ENCODE measurements around the gene THRB. TPM values are rescaled to one million over a fixed set of nuclear protein-coding genes. Genes with fewer than 3 reads are reported as not detected.

The THRB gene
- total and polyA plus RNA-seq, 9 of the 15 experiments (the other 6 are each of a cell fraction or from before 2014, with no cell fraction given): 1.7 to 14.9 (median 6.9) TPM

DNA sequence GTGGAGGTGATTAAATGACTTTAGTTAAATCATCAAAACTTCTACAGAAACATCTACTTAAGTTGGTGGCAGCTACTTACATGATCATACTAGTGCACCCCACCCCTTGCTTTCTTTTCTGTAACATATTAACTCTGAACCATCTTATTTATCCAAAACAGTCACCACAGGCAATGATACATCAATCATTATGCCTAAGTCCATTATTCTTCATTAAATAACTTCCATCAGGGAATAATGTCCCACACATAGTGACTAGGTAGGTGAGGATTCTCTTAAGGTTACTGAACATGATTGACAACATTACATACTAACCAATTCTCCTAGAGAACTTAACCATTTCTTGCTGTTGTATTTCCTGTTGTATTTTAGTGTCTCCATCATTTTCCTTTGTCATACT lies 339.4 kb downstream of the THRB start:
- ChIA-PET POLR2A (interaction anchor here (0.6 to 1.5 kb wide), 2 partner anchors 17 to 1470 kb away, joined by 3 read pairs; no protein-coding TSS in a partner anchor), CTCF (ENCODE audit: low intra/inter-chr PET ratio) (no interaction called here)
- no peak for ATAC-seq
- TF ChIP-seq, protein P1, sequence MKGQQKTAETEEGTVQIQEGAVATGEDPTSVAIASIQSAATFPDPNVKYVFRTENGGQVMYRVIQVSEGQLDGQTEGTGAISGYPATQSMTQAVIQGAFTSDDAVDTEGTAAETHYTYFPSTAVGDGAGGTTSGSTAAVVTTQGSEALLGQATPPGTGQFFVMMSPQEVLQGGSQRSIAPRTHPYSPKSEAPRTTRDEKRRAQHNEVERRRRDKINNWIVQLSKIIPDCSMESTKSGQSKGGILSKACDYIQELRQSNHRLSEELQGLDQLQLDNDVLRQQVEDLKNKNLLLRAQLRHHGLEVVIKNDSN (CRISPR knock-in tag; IDR thresholded peaks at IDR 0.05): no peak
- TF ChIP-seq ELF2 (CRISPR knock-in tag; IDR thresholded peaks at IDR 0.05): no peak
- TF ChIP-seq CREBBP (IDR thresholded peaks at IDR 0.05; ENCODE audit: low read depth, low read length): no peak
- in situ Hi-C loops (cut with MboI): no loop called here
- no peak overlapping the region for H3K9ac ChIP-seq (ENCODE audit: insufficient read depth in 1 of 2, low read depth in 2 of 2, low read length in 2 of 2)
- no peak overlapping the region for H2AFZ ChIP-seq (ENCODE audit: low read depth, low read length)
- H3K9me3 ChIP-seq (replicated peaks; ENCODE audit: control insufficient read depth, insufficient read depth, low read depth, low read length): no peaks in the 10 kb centered on the region
- H3K27me3 ChIP-seq (ENCODE audit: control insufficient read depth in 2 of 2, insufficient read depth in 2 of 2, low read length in 2 of 2): no peaks in the 10 kb centered on the region
- H3K9me1 ChIP-seq (ENCODE audit: control insufficient read depth, insufficient read depth, low read length): no peaks in the 10 kb centered on the region
- no peak overlapping the region for H3K27ac ChIP-seq (ENCODE audit: extremely low read depth, low read depth, low read length)
- intact Hi-C loops (cut with micrococcal nuclease): no loop called here
- H3K4me3 ChIP-seq: no peak overlapping the region
- no peak for DNase-seq (ENCODE audit: extremely low read depth in 1 of 4, low spot score in 3 of 4)
- H3K4me1 ChIP-seq (replicated peaks in 1 of 2; ENCODE audit: control insufficient read depth in 2 of 2, insufficient read depth in 2 of 2, low read length in 2 of 2): peaks cover 0 to 13% of the 10 kb centered on the region in 2 experiments; a peak in 3 of 5 replicates
- BruUV-seq (replicated peaks): no TSS peak
- no peaks in the 10 kb centered on the region for H3K79me2 ChIP-seq (ENCODE audit: control insufficient read depth, insufficient read depth, low read length)
- FAIRE-seq: no peak
- H4K20me1 ChIP-seq (replicated peaks; ENCODE audit: control insufficient read depth, insufficient read depth, low read length): no peaks in the 10 kb centered on the region
- H3K4me2 ChIP-seq (ENCODE audit: insufficient read depth, low read length): no peak overlapping the region
- H3K36me3 ChIP-seq (ENCODE audit: control insufficient read depth, insufficient read depth, low read length): no peaks in the 10 kb centered on the region

DNA sequence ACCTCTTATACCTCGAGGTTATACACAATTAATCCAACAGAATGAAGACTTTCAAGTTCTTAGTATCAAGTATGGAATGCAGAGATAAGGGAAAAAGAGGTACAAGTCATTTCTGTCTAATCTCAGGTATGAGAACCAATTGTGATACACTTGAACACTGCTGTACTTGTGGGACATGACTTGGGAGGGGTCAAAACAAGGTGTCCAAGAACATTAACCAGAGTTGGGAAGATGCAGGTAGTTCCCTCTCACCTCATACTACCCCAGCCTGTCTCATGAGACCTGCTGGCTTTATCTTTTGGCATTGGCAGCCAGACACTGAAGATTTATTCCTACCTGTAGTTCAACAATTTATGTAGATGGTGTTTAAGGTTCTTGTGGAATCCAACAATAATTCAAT lies 339.9 kb downstream of the THRB start:
- no peaks in the 10 kb centered on the region for H3K27me3 ChIP-seq (ENCODE audit: control insufficient read depth in 2 of 2, insufficient read depth in 2 of 2, low read length in 2 of 2)
- no TSS peak for BruUV-seq (replicated peaks)
- H3K9ac ChIP-seq (ENCODE audit: insufficient read depth in 1 of 2, low read depth in 2 of 2, low read length in 2 of 2): no peak overlapping the region
- intact Hi-C loops (cut with micrococcal nuclease): no loop called here
- peaks cover 0 to 13% of the 10 kb centered on the region in 2 experiments; a peak in 3 of 5 replicates for H3K4me1 ChIP-seq (replicated peaks in 1 of 2; ENCODE audit: control insufficient read depth in 2 of 2, insufficient read depth in 2 of 2, low read length in 2 of 2)
- TF ChIP-seq TEAD4 (IDR thresholded peaks at IDR 0.05; ENCODE audit: low read length): no peak
- no peak for TF ChIP-seq TEAD4 (CRISPR knock-in tag; IDR thresholded peaks at IDR 0.05; ENCODE audit: borderline replicate concordance)
- TF ChIP-seq, protein P2, sequence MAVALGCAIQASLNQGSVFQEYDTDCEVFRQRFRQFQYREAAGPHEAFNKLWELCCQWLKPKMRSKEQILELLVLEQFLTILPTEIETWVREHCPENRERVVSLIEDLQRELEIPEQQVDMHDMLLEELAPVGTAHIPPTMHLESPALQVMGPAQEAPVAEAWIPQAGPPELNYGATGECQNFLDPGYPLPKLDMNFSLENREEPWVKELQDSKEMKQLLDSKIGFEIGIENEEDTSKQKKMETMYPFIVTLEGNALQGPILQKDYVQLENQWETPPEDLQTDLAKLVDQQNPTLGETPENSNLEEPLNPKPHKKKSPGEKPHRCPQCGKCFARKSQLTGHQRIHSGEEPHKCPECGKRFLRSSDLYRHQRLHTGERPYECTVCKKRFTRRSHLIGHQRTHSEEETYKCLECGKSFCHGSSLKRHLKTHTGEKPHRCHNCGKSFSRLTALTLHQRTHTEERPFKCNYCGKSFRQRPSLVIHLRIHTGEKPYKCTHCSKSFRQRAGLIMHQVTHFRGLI (CRISPR knock-in tag; IDR thresholded peaks at IDR 0.05): no peak
- TF ChIP-seq HNRNPL (IDR thresholded peaks at IDR 0.05; ENCODE audit: low read depth, low read length): no peak
- TF ChIP-seq ZNF551 (CRISPR knock-in tag; IDR thresholded peaks at IDR 0.05): no peak
- TF ChIP-seq CEBPG (CRISPR knock-in tag; IDR thresholded peaks at IDR 0.05): no peak
- TF ChIP-seq CEBPG (tag; conservative IDR thresholded peaks at IDR 0.05 in 1 of 2, IDR thresholded peaks at IDR 0.05 in 1 of 2): no peak
- TF ChIP-seq ZNF830 (CRISPR knock-in tag; IDR thresholded peaks at IDR 0.05): no peak
- TF ChIP-seq HCFC1 (IDR thresholded peaks at IDR 0.05; ENCODE audit: low read depth, low read length): no peak
- DNase-seq (ENCODE audit: extremely low read depth in 1 of 4, low spot score in 3 of 4) (no peak), FAIRE-seq (no peak), ATAC-seq (no peak)
- H3K4me3 ChIP-seq: no peak overlapping the region
- H4K20me1 ChIP-seq (replicated peaks; ENCODE audit: control insufficient read depth, insufficient read depth, low read length): no peaks in the 10 kb centered on the region
- H3K9me1 ChIP-seq (ENCODE audit: control insufficient read depth, insufficient read depth, low read length): no peaks in the 10 kb centered on the region
- 0% methylated on average over 1 of the region's 1 CpG for WGBS (ENCODE audit: insufficient coverage, low coverage, missing lambda C conversion rate)
- ChIA-PET POLR2A (no interaction called here), CTCF (ENCODE audit: low intra/inter-chr PET ratio) (no interaction called here)
- no peak overlapping the region for H3K27ac ChIP-seq (ENCODE audit: extremely low read depth, low read depth, low read length)
- H3K79me2 ChIP-seq (ENCODE audit: control insufficient read depth, insufficient read depth, low read length): no peaks in the 10 kb centered on the region
- H3K9me3 ChIP-seq (replicated peaks; ENCODE audit: control insufficient read depth, insufficient read depth, low read depth, low read length): no peaks in the 10 kb centered on the region
- H3K36me3 ChIP-seq (ENCODE audit: control insufficient read depth, insufficient read depth, low read length): no peaks in the 10 kb centered on the region
- no peak overlapping the region for H2AFZ ChIP-seq (ENCODE audit: low read depth, low read length)
- H3K4me2 ChIP-seq (ENCODE audit: insufficient read depth, low read length): no peak overlapping the region
- in situ Hi-C loops (cut with MboI): no loop called here

Measured in K562 (cell line).